GM18499 (cell line): ENCODE data around the gene PGGHG.
"Not testable (repeated sequence)": the region's sequence is repeated elsewhere in the genome, so short reads cannot be mapped to it uniquely, and the experiment has no call there.

Experiments
- ATAC-seq: cut with Tn5 transposase; IDR thresholded peaks from one replicate; pipeline ENCODE4 v1.9.1; 2021; ENCODE audit warnings: moderate number of reproducible peaks; ENCODE audit not compliant: insufficient read depth, unreplicated experiment

Gene PGGHG

GRCh38 chr11:296171-297050, 7.5 kb downstream of the PGGHG start:
- no peak for ATAC-seq

DNA sequence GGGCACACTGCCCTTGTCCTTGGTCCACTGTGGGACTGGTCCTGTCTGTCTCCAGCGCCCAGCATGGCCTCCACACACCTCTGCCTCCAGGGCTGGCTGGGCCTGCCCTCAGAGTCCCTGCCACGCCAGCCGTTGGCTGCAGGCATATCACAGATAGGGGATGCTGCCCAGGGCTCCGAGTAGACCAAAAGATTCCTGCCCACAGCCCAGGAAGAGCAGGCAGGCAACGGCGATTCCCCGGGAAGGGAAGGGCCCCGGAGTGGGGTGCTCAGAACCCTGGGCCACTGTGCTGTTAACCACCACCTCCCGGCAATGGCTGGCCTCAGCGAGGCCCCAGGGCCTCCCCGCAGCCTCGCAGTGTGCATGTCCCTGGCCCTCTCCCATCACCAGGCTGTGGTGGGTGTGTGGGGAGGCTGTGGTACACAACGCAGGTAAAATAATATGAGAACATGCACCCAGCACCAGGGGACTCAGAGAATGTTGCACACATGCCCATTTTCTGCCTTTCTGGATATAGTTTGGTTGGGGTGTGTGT, 8.2 kb downstream of the PGGHG start:
- no peak for ATAC-seq

DNA sequence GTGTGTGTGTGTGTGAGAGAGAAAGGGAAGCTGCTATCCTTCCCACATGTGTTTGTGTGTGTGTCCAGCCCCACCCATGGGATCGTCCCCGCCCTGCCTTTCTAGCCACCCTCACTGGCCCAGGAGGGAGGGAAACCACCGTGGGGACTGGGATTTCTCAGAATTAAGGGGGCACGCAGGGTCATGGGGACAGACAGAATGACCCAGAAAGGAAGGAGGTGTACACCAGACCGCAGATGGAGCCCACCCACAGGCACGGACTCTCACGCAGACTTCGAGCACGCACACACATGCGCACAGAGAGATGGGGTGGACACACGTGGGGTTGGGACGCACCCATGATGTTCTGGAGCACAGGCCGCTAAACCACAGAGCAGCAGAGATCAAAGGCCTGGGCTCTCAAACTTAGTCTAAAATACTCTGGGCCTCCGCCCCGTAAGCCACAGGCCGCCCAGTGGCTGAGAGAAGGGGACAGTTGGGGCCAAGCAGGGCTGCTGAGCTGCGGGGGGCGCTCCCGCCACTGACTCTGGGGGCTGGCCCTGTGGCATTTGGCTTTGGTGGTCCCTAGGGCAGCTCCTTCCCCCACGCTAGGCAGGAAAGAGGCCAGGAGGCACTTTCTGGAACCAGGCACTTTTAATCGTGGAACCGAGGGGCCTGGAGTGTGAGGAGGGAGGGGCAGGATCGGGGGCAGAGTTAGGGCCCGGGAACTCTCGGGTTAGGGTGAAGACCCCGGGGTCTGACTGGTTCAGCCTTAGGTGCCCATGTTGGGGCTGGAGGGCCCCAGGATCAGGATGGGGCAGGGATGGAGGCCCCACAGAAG, 8.9 kb downstream of the PGGHG start:
- ATAC-seq: no peak

DNA sequence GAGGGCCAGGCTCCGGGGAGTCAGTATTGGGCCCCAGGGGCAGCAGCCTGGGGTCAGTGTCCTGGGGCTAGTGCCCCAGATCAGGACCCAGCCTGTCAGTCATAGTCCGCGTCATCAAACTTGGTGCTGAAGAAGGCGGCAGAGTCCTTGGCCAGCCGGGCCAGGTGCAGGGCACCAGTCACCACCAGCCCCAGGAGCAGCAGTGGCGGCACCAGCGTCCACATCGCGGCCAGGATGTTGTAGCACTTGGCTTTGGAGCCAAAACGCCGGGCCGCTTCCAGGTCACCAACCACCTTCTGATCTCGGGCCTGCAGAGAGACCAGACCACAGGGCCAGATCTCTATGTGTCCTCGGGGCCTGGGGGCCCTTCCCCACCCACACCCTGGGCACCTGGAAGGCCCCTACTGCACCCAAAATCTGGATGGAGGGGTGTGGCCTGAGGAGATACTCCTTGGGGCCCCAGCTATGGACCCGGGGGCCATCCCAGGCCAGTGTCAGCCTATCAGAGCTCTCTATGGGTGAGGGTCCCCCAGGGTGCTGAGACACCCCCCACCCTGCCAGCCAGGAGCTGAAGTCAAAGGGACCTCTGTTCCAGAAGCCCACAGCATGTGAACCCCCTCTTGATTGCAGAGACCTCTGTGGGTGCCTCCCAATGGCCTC, 9.6 kb downstream of the PGGHG start:
- ATAC-seq: no peak

DNA sequence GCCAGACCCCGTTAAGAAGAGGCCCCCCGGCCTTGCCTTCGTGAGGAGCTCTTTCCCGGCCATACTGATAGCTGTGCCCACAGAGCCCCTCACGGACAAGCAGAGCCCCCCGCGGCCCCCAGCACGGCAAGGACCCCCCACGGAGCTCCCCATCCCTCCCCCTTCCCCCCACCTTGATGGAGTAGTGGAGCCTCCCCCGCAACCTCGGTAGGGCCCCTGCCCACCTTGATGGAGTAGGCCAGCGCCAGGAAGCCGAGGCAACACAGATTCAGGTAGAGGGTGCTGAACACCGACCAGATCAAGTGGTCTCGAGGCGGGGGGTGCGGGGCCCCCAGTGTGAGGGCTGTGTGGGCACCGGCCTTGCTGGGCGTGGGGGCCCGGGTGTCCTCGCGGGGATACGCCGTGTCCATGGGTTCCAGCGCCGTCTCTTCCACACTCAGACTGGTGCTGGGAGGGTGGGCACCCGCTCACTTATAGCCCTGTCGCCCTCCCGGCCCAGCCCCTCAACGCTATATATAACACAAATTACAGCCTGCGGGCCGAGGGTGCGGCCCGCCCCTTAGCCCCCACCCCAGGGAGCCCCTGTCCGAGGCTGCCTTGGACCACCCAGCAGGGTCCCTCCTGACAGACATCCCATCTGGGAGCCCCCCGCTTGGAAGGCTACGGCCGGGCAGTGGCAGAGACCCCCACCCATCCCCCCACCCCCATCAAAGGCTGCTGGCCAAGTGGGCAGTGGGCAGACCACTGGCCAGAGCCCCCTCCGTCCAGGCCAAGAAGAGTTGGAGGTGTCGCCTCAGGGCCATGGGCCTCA, 10.4 kb downstream of the PGGHG start, which contains the start of gene IFITM5:
Gene IFITM5 (minus strand): TSS at position 446 of the 811 bp plus-strand sequence. CDS start 36 bp downstream, at position 410.
- ATAC-seq: no peak

GRCh38 chr11:299951-300735, 11.2 kb downstream of the PGGHG start:
- ATAC-seq: no peak

DNA sequence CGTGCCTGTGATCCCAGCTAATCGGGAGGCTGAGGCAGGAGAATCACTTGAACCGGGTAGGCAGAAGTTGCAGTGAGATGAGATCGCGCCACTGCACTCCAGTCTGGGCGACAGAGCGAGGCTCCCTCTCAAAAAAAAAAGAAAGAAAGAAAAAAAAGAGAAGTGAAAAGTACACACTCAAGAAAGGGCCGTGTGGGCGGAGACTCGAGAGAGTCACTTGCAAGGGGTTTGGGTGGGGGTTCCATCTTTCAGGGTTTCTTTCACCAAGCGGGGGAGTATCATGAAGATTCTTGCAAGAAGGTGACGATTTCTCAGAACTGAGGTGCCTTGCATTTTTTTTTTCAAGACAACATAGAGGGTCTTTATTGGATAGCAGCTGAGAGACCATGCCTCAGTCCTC, 14.4 kb downstream of the PGGHG start:
- no peak for ATAC-seq

- no peak for ATAC-seq
These were observed 15.2 kb downstream of the PGGHG start for GRCh38 chr11:304061-304506.

DNA sequence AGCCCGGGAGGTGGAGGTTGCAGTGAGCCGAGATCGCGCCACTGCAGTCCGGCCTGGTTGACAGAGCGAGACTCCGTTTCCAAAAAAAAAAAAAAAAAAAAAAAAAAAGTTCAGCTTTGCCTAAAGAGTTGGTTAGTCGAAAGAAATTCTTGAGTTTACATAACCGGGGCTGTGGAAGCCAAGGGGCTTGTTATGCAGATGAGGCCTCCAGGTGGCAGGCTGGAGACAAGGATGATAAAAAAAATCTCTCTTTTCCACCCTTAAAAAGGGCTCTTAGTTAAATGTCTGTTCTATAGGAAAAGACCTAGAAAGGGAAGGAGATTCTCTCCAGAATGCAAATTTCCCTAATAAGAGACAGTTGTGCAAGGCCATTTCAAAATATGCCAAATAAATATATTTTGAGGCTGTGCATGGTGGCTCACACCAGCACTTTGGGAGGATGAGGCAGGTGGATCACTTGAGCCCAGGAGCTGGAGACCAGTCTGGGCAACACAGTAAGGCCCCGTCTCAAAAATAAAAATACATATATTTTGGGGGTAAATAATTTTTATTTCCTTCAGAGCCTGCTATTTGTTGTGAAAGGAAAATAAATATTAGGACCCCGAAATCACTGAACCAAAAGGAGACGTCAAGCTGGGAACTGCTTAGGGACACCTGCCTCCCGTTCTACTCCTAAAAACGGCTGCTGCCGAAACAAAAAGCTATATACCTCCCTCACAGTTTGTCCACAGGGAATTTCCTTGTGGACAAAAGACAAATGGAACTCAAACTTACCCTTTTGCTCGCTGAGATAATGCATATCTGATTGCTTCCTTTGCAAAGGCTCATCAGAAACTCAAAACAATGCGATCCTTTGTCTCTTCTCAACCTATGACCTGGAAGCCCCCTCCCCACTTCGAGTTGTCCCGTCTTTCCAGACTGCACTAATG, 16.3 kb downstream of the PGGHG start:
- ATAC-seq: no peak

GRCh38 chr11:305844-306211, 16.9 kb downstream of the PGGHG start:
- no peak for ATAC-seq

DNA sequence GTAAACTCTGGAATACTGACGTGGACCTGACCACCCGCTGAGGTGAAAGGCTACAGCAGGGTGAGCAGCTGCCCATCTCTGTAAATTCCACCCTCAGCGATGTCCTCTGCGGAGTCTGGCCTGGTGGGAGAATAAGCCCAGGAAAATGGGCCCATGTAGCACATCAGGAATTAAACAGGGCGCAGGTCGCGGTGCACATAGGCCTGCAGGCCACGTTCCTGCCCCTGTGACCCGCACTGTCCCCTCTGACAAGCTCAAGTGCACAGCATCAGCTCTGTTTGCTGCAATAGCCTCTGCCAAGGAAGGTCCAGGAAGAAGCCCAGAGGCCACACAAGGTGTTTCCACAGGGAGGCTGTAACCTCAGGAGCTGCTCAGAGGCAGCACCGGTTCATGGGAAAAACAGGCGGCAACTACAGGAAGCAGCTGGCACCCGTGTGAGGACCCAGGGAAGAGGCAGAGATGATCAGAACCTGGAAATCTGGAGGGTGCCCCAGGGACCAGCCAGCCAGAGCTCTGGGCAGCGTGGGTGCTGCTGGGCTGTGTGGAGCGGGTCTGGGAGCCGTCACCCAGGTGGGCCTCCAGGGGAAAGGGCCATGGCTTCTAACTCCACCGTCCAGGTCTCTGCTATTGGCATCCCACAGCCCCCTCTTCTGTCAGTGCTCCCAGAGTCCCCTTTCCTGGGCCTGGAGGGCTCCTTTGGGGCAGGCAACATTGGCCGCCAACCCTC, 17.9 kb downstream of the PGGHG start:
- ATAC-seq: no peak

- ATAC-seq: not testable (repeated sequence)
These were observed 19.1 kb downstream of the PGGHG start, which contains the start of gene IFITM2 for GRCh38 chr11:307766-308708. TSS of gene IFITM2 (plus strand) at chr11:307816. CDS start at chr11:308193, 377 bp downstream.

- not testable (repeated sequence) for ATAC-seq
These were observed 20.1 kb downstream of the PGGHG start for GRCh38 chr11:308740-309665.

DNA sequence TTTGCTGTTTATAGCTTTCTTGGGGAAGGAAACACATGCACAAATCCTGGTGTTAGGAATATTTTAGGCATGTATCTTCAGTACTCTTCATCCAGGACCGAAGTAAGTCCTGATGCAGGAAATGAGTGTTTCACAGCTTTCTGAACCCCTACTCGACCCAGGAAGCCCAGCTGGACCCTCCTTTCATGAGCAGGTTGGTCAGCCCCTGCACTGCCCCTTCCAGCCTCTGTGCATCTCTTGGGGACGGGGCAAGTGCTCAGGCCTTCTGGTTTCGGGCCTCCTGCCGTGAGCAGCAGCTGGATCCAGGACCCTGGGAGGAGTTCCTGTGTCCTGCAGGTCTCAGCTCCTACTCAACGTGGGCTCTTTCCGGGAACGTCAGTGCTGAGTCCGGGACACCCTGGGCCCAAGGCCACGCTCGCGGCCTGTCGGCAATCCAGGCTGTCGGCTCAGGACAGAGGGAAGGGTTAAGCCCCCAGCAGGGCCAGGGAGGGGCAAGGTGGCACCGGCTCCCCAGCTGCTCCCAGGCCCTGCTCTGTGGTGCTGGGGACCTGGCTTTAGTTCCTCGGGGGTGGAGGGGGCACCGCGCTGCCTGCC, 21.1 kb downstream of the PGGHG start:
- ATAC-seq: not testable (repeated sequence)
